IPS-15b (cell line): Measurements from ENCODE around the gene B4GALNT3.

ENCODE experiments used
- H3K27me3 ChIP-seq: one replicate; pipeline ENCODE4 v1.6.1; 2013; ENCODE audit warnings: low read length; ENCODE audit not compliant: control insufficient read depth, insufficient read depth
- H3K36me3 ChIP-seq: one replicate; pipeline ENCODE4 v1.6.1; 2013; ENCODE audit warnings: low read length; ENCODE audit not compliant: control insufficient read depth, insufficient read depth
- H3K4me1 ChIP-seq: one replicate; pipeline ENCODE4 v1.6.1; 2013; ENCODE audit warnings: mild to moderate bottlenecking, low read length; ENCODE audit not compliant: control insufficient read depth, insufficient read depth
- H3K4me3 ChIP-seq: one replicate; pipeline ENCODE4 v1.5.1; 2013; ENCODE audit warnings: low read depth, low read length
- H3K9ac ChIP-seq: one replicate; pipeline ENCODE4 v1.6.1; 2013; ENCODE audit warnings: low read depth, mild to moderate bottlenecking, low read length
- H3K9me3 ChIP-seq: one replicate; pipeline ENCODE4 v1.6.1; 2013; ENCODE audit warnings: mild to moderate bottlenecking, low read length; ENCODE audit not compliant: control insufficient read depth, insufficient read depth

Gene B4GALNT3

DNA sequence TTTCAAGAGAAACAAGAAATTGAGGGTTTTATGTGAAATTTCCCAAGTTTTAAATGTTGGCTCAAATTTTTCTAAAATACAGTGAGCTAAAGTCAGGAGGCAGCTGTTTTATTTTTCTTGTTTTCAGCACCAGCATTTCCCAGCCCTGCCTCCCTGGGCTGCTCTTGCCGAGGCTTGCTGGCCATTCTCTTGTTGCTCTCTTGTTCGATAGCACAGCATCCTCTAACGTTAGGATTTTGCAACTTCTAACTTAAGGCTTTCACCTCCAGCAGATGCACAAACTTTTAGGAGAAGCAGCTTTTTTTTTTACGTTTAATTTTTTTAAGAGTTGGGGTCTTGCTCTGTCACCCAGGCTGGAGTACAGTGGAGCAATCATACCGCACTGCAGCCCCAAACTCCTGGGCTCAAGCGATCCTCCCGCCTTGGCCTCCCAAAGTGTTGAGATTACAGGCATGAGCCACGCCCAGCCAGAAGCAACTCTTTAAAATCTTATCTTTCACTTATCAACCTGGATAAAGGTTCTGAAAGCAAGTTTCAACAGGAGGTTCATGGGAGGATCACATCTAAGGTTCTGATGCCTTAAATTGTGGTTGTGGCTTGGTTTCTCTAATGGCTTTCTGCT is 40.2 kb downstream of the B4GALNT3 start:
- H3K9ac ChIP-seq: no peak overlapping the region
- H3K4me3 ChIP-seq: no peak overlapping the region
- no peaks in the 10 kb centered on the region for H3K27me3 ChIP-seq
- H3K4me1 ChIP-seq: peaks cover 6% of the 10 kb centered on the region
- no peaks in the 10 kb centered on the region for H3K36me3 ChIP-seq
- H3K9me3 ChIP-seq: no peaks in the 10 kb centered on the region

DNA sequence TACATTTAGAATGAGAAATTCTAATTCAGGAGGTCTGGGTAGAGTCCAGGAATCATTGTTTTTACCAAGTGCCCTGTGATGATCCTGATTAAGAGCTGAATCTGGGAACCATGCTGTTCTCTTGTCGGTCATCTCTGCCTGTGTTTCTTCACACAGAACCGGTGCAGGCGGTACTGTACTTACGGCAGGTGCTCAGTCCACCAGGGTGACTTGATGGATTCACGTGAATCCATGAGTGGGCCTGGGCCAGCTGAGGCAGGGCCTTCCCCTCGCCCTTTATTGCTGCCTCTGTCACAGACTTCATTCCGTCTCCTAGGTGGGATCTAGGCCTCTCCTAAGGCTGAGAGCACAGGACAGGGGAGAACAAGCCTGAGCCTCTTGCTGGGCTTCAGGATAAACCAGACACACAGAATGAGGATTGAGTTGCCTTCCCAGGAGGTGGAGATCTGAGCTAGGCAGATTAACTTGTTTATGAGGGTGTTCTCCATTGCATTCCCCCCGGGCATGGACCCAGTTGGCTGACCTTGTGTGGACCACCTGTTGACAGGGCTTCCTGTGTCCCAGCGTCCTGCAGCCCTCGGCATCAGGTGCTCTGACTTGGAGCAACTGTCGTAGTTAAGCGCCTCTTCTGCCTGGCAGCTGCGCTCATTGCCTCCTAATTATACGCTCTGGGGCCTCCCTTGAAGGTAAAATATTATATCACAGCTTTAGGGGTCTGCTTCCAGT is 42.1 kb downstream of the B4GALNT3 start:
- Histone ChIP-seq H3K9ac (no peak overlapping the region), H3K36me3 (no peaks in the 10 kb centered on the region), H3K4me3 (no peak overlapping the region), H3K4me1 (peaks cover 6% of the 10 kb centered on the region), H3K27me3 (no peaks in the 10 kb centered on the region), H3K9me3 (no peaks in the 10 kb centered on the region)

DNA sequence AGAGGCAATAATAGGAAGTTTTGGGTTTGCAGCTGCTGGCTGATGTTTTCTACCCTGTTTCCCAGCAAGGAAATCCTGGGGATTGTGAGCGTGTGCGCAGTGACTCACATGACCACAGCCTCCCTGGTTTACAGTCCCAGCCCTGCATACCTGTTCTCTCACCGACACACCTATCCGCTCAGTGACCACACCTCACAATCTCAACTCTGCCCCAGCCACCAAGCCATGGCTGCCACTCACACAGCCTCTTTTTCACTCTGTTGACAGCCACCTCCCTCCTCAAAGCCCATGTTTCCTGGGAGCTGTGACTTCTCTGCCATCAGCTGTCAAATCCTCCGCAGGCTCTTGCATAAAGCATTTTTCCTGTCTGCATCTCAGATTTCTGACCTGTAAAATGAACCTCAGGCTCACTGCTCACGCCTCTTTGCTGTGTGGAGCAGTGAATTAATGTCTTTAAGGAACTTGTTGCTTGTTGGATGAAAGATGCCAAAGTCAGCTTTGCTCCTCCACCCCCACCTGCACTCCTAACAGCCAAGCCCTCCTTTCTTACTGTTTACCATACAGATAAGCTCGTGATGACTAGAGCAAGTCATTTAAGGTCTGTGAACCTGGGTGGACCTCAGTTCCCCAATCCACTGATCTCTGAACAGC is 43.5 kb downstream of the B4GALNT3 start:
- H3K9me3 ChIP-seq: no peaks in the 10 kb centered on the region
- no peaks in the 10 kb centered on the region for H3K36me3 ChIP-seq
- H3K4me3 ChIP-seq: no peak overlapping the region
- H3K9ac ChIP-seq: no peak overlapping the region
- no peaks in the 10 kb centered on the region for H3K27me3 ChIP-seq
- peaks cover 6% of the 10 kb centered on the region for H3K4me1 ChIP-seq

DNA sequence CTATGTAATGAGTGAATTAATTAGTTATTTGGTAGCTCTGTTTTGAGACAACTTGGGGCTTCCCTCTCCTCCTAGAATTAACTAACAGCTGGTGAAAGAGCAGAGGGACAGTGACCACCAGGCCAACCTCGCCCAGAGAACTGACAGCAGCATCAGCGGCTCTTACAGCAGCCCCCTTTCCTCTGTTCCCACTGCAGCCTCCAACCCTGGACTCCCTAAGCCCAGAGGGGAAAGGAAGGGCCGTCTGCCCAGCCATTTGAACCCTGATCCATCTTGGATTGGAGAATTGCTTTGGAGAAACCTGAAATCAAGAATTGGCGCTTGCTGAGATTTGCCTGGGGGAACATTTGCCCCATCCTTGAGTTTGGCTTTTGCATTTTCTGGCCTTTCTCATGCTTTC is 45.5 kb downstream of the B4GALNT3 start:
- peaks cover 15% of the 10 kb centered on the region for H3K4me1 ChIP-seq
- no peaks in the 10 kb centered on the region for H3K9me3 ChIP-seq
- no peak overlapping the region for H3K9ac ChIP-seq
- no peak overlapping the region for H3K4me3 ChIP-seq
- no peaks in the 10 kb centered on the region for H3K27me3 ChIP-seq
- H3K36me3 ChIP-seq: no peaks in the 10 kb centered on the region

DNA sequence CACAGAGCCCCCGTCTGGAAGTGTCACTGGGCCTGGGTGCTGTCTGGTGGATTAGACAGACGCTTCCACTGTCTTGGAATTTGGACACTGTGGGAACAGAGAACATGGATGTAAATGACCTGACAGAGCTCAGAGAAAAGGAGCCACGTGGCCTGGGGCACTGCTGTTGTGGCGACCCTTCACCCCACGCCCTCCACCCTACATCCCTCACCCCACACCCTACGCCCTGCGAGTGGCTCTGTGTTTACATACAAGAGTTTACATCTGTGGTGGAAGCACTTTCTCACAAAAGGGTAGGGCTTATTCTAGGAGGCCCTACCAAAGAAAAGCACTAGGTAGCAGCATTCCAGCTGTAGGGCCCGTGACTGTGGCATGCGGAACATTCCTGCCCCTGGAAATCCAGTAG is 47.7 kb downstream of the B4GALNT3 start:
- Histone ChIP-seq H3K4me3 (no peak overlapping the region), H3K36me3 (no peaks in the 10 kb centered on the region), H3K9me3 (no peaks in the 10 kb centered on the region), H3K4me1 (peaks cover 20% of the 10 kb centered on the region), H3K27me3 (no peaks in the 10 kb centered on the region), H3K9ac (no peak overlapping the region)

DNA sequence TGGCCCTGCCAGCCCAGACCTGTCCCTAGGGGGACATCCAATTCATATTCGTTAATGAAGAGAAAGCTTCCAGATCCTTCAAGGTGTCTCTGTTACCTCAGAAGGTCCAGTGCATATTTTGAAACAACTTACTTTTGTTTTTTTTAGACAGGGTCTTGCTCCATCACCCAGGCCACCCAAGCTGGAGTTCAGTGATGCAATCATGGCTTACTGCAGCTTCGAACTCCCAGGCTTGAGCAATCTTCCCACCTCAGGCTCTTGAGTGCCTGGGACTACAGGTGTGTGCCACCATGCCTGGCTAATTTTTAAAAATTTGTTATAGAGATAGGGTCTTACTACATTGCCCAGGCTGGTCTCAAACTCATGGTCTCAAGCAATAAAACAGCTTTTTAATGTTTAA is 48.4 kb downstream of the B4GALNT3 start:
- no peaks in the 10 kb centered on the region for H3K9me3 ChIP-seq
- H3K4me1 ChIP-seq: peaks cover 17% of the 10 kb centered on the region
- H3K36me3 ChIP-seq: no peaks in the 10 kb centered on the region
- no peak overlapping the region for H3K9ac ChIP-seq
- H3K27me3 ChIP-seq: no peaks in the 10 kb centered on the region
- H3K4me3 ChIP-seq: no peak overlapping the region

DNA sequence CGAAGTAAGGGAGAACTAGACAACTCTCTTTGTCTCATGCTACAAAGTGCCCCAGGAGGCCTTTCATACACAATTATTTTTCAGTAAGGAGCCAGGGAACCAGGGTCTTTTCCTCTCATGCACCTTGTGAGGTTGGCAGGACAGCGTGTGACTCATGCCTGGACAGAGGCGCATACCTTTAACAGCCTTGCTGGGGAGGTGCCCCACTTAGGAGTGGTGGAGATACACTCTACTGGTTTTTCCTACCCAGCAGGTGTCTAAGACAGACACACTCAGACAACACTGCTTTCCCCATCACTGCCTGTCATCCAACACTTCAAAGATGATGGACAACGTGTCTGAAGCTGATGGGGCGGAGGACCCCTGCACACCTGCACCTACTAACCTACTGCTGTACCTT is 49.1 kb downstream of the B4GALNT3 start:
- H3K36me3 ChIP-seq: no peaks in the 10 kb centered on the region
- H3K27me3 ChIP-seq: no peaks in the 10 kb centered on the region
- no peaks in the 10 kb centered on the region for H3K9me3 ChIP-seq
- H3K9ac ChIP-seq: no peak overlapping the region
- no peak overlapping the region for H3K4me3 ChIP-seq
- H3K4me1 ChIP-seq: peaks cover 14% of the 10 kb centered on the region

DNA sequence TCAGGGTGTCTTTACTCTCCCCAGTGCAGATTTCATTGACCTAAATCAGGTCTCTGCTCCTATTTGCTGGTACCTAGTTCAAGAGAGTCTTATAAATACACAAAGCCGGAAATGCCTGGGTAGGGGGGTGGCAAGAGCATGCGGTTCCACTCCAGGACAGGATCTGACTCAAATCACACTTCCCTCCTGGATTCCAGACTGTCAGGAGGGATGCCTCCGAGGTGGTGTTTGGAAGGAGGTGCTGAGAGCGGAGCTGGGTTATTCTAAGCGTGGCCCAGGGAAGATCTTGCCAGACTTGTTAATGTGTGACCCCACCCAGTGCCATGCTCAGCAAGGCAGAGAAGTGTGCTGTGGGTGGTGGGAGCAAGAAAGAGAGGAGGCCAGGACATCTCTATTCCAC is 49.8 kb downstream of the B4GALNT3 start:
- no peaks in the 10 kb centered on the region for H3K9me3 ChIP-seq
- H3K4me1 ChIP-seq: peaks cover 14% of the 10 kb centered on the region
- H3K4me3 ChIP-seq: no peak overlapping the region
- no peaks in the 10 kb centered on the region for H3K36me3 ChIP-seq
- no peak overlapping the region for H3K9ac ChIP-seq
- H3K27me3 ChIP-seq: no peaks in the 10 kb centered on the region

DNA sequence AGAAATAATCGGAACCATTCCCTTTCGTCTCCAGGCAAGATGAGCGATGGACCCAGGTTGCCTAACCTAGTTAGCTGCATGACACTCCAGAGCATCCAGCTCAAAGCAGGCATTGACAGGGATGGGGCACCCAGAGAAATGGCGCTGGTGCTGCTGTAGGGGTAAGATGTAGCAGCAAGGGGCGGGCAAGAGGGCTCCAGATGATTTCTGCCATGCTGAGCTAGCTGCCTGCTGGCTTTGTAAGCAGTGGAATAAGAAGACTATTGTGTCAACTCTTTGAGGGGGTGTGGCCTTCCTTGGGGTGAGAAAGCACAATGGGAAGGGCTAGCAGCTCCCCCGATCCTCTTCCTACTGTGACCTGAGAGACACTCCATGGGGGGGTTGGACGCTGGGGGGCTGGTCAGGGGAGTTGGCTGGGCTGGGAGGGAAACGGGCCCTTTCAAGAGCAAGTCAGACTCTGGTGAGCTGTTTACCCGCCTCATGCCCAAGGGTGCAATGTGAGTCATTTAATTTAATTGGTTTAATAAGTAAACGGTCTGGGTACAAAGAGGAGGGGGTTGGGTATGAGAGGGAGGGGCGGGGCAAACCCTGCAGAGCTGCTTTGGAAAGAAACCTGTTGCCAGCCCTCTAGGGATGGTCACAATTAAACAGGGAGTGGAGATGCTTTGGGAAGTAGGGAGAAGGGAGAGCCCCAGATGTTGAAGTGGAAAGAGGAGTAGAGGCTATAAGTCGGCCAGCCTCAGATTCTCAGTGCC is 50.5 kb downstream of the B4GALNT3 start:
- Histone ChIP-seq H3K27me3 (no peaks in the 10 kb centered on the region), H3K36me3 (no peaks in the 10 kb centered on the region), H3K9me3 (no peaks in the 10 kb centered on the region), H3K9ac (no peak overlapping the region), H3K4me1 (peaks cover 14% of the 10 kb centered on the region), H3K4me3 (peak overlapping the region; percentile 21)

DNA sequence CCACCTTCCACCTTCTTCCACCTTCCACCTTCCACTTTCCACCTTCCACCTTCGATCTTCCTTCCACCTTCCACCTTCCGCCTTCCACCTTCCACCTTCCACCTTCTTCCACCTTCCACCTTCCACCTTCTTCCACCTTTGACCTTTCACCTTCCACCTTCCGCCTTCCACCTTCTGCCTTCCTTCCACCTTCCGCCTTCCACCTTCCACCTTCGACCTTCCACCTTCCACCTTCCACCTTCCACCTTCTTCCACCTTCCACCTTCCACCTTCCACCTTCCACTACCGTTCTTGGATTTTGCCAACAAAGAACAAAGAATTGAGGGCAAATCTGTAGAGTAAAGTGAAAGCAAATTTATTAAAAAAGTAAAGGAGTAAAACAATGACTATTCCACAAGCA is 53.2 kb downstream of the B4GALNT3 start:
- no peaks in the 10 kb centered on the region for H3K9me3 ChIP-seq
- H3K4me3 ChIP-seq: no peak overlapping the region
- no peaks in the 10 kb centered on the region for H3K36me3 ChIP-seq
- no peak overlapping the region for H3K9ac ChIP-seq
- H3K27me3 ChIP-seq: no peaks in the 10 kb centered on the region
- peaks cover 14% of the 10 kb centered on the region for H3K4me1 ChIP-seq

DNA sequence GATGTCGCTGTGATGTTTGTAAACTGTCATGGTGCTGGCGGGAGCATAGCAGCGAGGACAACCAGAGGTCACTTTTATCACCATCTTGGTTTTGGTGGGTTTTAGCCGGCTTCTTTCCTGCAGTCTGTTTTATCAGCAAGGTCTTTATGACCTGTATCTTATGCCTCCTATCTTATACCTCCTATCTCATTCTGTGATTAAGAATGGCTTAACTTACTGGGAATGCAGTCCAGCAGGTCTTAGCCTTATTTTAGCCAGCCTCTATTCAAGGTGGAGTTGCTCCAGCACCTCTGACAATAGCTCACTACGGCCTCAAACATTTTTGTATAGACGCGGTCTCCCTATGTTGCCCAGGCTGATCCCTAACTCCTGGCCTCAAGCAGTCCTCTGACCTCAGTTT is 53.7 kb downstream of the B4GALNT3 start:
- Histone ChIP-seq H3K4me1 (peaks cover 14% of the 10 kb centered on the region), H3K4me3 (no peak overlapping the region), H3K27me3 (no peaks in the 10 kb centered on the region), H3K9ac (no peak overlapping the region), H3K9me3 (no peaks in the 10 kb centered on the region), H3K36me3 (no peaks in the 10 kb centered on the region)
